Upper lobe of right lung (tissue), 1 donor: ENCODE results near the gene CHPF. TPM values are rescaled to one million over a fixed set of nuclear protein-coding genes. Genes with fewer than 3 reads are reported as not detected.

Source experiments
- ATAC-seq: fragments of 200-7000 bp; cut with Tn5 transposase; one replicate; pipeline ENCODE4 v1.9.1; 2020; ENCODE audit warnings: mild to moderate bottlenecking, moderate library complexity
- DNase-seq: peaks from one replicate; pipeline ENCODE4 v3.0.0-alpha.2; 2020
- H3K27ac ChIP-seq: fragments of 200-600 bp; one replicate; pipeline ENCODE4 v1.8.0; 2022
- H3K27me3 ChIP-seq: fragments of 200-600 bp; one replicate; pipeline ENCODE4 v1.8.0; 2022; ENCODE audit warnings: mild to moderate bottlenecking
- H3K36me3 ChIP-seq: fragments of 200-600 bp; one replicate; pipeline ENCODE4 v1.8.0; 2022
- H3K4me1 ChIP-seq: fragments of 200-600 bp; one replicate; pipeline ENCODE4 v1.8.0; 2022
- H3K4me3 ChIP-seq: fragments of 200-600 bp; one replicate; pipeline ENCODE4 v1.8.0; 2022; ENCODE audit warnings: mild to moderate bottlenecking
- H3K9me3 ChIP-seq: fragments of 200-600 bp; one replicate; pipeline ENCODE4 v1.8.0; 2022
- intact Hi-C: fragments of 100-400 bp; cut with DNase I; formaldehyde crosslinking; loops from one replicate; pipeline ENCODE4 v1.11.0; 2022
- total RNA-seq: library from RNA; stranded (reverse); fragmentation: NEBNext Ultra II Directional; extraction: Animal tissue kit (Norgen Biotek cat#: 25700); gene quantifications from one replicate; pipeline ENCODE4 v1.2.1, GENCODE V29; 2021
- TF ChIP-seq, protein P1 (sequence below): fragments of 200-600 bp; IDR thresholded peaks from one replicate; pipeline ENCODE4 v1.8.0; 2022; ENCODE audit warnings: antibody characterized with exemption
- donor health status: DM: no; HTN: yes; CAD: no; lungs with severe emphysema.

CHPF gene
- total RNA-seq, 1 donor from 2014 or later: 45.3 TPM

DNA sequence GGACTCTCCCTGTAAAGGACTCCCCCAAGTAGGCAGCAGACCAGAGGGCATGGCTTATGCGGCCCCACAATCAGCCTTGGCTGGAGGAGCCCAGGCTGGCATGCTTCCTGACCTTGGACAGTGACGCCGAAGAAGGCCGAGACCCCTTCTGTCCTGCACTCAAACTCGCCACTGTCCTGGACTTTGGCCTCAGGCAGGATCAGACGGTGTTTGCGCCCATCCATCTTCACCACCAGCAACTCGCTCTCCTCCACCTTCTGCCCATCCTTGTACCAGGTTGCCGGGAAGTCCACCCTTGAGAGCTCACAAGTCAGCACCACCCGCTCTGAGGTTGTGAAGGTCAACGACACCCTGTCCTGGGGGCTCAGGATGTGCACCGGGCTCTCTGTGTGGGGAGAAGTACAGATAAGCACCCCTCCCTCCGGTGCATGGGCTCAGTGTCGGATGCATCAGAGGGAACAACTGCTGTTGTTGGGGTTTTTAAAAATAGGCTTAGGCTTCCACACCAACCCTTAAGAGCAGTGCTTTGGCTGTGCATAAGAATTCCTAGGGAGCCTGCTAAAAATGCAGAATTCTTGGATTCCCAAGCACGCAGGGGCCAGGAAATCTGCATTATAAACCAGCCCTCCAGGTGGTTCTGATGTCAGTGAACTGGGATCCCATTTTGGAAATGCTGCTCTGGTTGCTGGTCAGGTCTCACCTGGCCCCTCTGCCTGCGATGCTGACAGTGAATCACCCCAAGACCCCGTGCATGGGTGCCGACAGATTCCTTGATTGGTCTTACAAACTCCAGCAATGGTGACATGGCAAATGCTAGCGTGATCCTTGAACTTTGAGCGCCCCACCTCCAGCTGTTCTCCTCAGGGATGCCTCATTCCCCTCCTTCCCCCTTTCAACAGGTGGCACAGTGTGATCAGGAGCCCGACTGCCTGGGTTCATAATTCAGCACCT is 21.8 kb upstream of the CHPF start:
- Histone ChIP-seq H3K4me3 (no peak overlapping the region), H3K36me3 (peaks cover 7% of the 10 kb centered on the region), H3K9me3 (no peaks in the 10 kb centered on the region), H3K27ac (no peak overlapping the region), H3K4me1 (peaks cover 6% of the 10 kb centered on the region), H3K27me3 (no peaks in the 10 kb centered on the region)
- ATAC-seq (no peak), DNase-seq (peak; percentile 61)
- TF ChIP-seq, protein P1, sequence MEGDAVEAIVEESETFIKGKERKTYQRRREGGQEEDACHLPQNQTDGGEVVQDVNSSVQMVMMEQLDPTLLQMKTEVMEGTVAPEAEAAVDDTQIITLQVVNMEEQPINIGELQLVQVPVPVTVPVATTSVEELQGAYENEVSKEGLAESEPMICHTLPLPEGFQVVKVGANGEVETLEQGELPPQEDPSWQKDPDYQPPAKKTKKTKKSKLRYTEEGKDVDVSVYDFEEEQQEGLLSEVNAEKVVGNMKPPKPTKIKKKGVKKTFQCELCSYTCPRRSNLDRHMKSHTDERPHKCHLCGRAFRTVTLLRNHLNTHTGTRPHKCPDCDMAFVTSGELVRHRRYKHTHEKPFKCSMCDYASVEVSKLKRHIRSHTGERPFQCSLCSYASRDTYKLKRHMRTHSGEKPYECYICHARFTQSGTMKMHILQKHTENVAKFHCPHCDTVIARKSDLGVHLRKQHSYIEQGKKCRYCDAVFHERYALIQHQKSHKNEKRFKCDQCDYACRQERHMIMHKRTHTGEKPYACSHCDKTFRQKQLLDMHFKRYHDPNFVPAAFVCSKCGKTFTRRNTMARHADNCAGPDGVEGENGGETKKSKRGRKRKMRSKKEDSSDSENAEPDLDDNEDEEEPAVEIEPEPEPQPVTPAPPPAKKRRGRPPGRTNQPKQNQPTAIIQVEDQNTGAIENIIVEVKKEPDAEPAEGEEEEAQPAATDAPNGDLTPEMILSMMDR: no peak
- intact Hi-C loops: no loop called here

DNA sequence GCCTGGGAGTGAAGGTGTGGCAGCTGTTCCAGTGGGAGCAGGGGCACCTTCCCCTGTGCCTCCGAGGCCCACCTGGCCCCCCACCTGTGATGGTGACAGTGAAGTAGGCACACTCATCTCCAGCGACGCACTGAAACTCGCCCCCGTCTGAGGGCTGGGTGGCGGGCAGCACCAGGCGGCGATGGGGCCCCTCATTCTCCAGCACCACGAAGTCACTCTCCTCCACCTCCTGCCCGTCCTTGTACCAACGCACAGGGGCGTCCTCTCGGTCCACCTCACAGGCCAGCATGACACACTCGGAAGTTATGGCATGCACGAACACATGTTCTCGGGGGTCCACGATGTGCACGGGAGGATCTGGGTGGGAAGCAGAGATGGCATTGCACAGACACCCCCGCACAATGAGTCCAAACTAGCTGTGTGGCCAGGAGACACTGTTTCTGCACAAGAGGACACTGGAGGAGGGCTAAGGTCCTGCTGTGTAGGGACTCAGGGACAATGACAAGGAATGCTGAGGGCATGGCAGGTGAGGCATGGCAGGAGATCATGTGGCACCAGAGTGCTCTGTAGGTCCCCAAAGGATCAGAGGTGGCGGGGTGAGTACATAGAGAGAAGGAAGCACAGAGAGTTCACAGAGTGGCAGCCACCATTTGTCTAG is 19.8 kb upstream of the CHPF start:
- no peak for DNase-seq
- Histone ChIP-seq H3K4me1 (no peaks in the 10 kb centered on the region), H3K27ac (no peak overlapping the region), H3K4me3 (no peak overlapping the region), H3K27me3 (no peaks in the 10 kb centered on the region), H3K36me3 (no peaks in the 10 kb centered on the region), H3K9me3 (no peaks in the 10 kb centered on the region)
- no peak for ATAC-seq
- intact Hi-C loops: no loop called here
- TF ChIP-seq, protein P1: no peak

DNA sequence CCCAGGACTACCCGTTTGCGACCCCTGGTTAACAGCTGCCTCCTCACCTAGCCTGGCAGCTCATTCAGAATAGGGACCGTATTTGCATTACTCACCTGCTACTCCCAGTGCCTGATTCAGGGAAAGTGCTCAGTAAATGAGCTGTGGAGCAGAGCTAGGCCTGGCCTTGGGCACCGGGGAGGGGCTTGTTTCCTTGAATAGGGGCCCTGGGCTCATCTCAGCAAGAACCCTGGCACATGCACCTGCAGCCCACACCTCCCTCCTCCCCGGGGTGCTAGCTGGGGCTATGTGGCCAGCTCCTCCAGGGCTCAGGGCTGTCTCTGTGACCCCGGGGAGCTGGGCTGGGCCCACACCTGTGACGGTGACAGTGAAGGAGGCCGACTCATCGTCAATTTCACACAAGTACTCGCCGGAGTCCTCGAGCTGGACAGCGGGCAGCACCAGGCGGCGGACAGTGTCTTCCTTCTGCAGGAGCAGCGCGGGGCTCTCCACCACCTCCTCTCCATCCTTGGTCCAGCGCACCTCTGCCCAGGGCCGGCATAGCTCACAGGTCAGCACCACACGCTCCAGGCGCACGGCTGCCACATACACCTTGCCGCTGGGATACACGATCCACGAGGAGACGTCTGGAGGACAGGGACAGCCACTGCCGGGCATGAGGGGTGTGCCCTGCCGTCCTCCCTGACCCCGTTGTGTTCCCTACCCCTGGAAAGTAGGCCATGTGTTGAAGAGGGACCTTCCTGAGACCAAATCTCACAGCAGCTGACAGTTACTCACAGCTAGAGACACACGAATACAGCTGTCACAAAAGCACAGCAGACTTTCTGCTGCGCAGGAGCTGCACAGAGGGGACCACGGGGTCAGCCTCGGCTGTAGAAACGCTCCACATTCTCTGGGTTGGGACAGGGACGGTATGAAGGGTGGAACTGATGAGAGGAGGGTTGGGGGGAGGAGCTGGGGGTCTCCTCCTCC is 18.7 kb upstream of the CHPF start:
- ATAC-seq (no peak), DNase-seq (peak; percentile 51)
- intact Hi-C loops: no loop called here
- H3K4me1 ChIP-seq: no peaks in the 10 kb centered on the region
- no peak overlapping the region for H3K27ac ChIP-seq
- H3K27me3 ChIP-seq: no peaks in the 10 kb centered on the region
- TF ChIP-seq, protein P1: no peak
- no peaks in the 10 kb centered on the region for H3K9me3 ChIP-seq
- no peaks in the 10 kb centered on the region for H3K36me3 ChIP-seq
- H3K4me3 ChIP-seq: no peak overlapping the region

DNA sequence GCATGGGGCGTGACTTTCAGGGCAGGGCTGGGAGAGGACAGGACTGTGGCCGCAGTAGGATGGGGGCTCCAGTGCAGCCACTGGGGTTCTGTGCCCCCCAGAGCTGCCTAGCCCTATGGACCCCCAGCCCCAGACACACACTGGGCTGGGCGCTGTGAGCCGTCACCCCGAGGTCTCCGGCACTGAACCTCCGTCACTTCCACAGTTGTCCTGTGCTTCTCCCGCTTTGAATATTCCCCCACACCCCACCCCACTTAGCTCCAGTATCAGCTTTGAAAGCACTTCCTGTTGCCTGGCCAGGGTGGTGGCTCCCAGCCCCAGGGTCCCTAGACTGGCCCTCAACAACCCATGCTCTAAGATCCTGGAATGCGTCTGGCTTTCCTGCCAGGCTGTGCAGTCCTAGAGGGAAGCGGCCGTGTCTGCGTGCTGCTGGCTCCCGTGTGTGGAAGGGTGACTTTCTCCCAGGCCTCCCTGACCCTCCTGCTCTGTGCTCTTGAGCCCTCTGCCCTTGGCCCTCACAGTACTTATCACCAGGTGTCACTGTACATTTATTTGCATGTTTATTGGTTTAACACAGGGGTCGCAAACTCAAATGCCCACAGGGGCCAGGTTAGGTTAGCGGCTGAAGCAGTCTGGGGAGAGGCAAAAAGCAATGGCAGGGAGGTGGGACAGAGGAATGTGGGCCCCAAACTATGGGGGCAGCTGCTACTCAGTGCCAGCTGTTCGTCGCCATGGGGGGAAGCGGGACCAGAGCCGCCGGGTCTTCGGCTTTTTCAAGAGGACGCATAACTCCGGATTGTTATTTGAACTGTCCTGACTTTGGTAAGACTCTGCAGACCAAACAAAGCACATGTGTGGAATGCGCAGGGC is 17.8 kb upstream of the CHPF start:
- Histone ChIP-seq H3K27ac (no peak overlapping the region), H3K4me1 (no peaks in the 10 kb centered on the region), H3K9me3 (no peaks in the 10 kb centered on the region), H3K27me3 (no peaks in the 10 kb centered on the region), H3K36me3 (no peaks in the 10 kb centered on the region), H3K4me3 (no peak overlapping the region)
- ATAC-seq (peak; percentile 59), DNase-seq (no peak)
- TF ChIP-seq, protein P1: no peak
- intact Hi-C loops: no loop called here

DNA sequence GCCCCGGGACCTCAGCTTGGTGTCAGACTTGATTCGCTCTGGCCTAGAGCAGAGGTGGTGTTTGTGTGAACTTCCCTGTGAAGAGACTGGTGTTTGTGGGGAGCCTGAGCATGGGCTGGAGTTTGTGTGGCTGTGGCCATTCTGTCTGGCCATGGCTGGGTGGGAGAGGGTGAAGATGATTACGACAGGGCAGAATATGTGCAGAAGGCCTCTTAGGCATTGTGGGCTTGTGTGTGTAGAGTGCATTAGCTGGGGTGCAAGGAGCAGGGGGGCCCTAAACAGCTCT is 17.2 kb upstream of the CHPF start:
- ATAC-seq (no peak), DNase-seq (no peak)
- no peak overlapping the region for H3K27ac ChIP-seq
- no peak overlapping the region for H3K4me3 ChIP-seq
- intact Hi-C loops: no loop called here
- no peaks in the 10 kb centered on the region for H3K4me1 ChIP-seq
- TF ChIP-seq, protein P1: no peak
- no peaks in the 10 kb centered on the region for H3K27me3 ChIP-seq
- H3K9me3 ChIP-seq: no peaks in the 10 kb centered on the region
- no peaks in the 10 kb centered on the region for H3K36me3 ChIP-seq
